Naive thymus-derived CD4-positive, alpha-beta T cell (primary cell): Measurements from ENCODE around the gene TAS1R1. TPM values are rescaled to one million over a fixed set of nuclear protein-coding genes. Genes with fewer than 3 reads are reported as not detected.
"Not testable (repeated sequence)": the region's sequence is repeated elsewhere in the genome, so short reads cannot be mapped to it uniquely, and the experiment has no call there.

Experiments used
- ATAC-seq: fragments of 150-1000 bp; cut with Tn5 transposase; 2 replicates; pipeline ENCODE4 v1.10.0; 2021; ENCODE audit warnings: mild to moderate bottlenecking, moderate library complexity
- CTCF ChIA-PET: fragments of 350-600 bp; sonication (Branson Sonifier 250); formaldehyde crosslinking; loops from one replicate; lab custom pipeline; 2021; ENCODE audit warnings: antibody characterized with exemption; lab: Charles Lee
- POLR2A ChIA-PET: fragments of 350-600 bp; sonication (Branson Sonifier 250); formaldehyde crosslinking; loops from one replicate; lab custom pipeline; 2021; ENCODE audit warnings: antibody characterized with exemption, inconsistent platforms; lab: Charles Lee
- DNase-seq, 9 donors: peaks; one replicate each; pipeline versions ENCODE4 v3.0.0 to v3.0.0-alpha.2; 2020 to 2022; ENCODE audit warnings: mixed read lengths in 1 of 9
- H3K27ac ChIP-seq: one replicate; pipeline ENCODE4 v1.7.0; 2013; ENCODE audit warnings: mild to moderate bottlenecking, low read depth, low read length, moderate library complexity
- H3K27me3 ChIP-seq, 2 donors: one replicate each; pipeline ENCODE4 v1.7.0; 2013; ENCODE audit warnings: low read length in 2 of 2, mild to moderate bottlenecking in 2 of 2, moderate library complexity in 2 of 2; ENCODE audit not compliant: control insufficient read depth in 2 of 2, insufficient read depth in 2 of 2
- H3K36me3 ChIP-seq, 3 experiments: 1 replicate in 2 of 3; 2 replicates in 1 of 3; pipeline ENCODE4 v1.7.0; 2013; ENCODE audit warnings: low read length in 3 of 3, mild to moderate bottlenecking in 3 of 3, moderate library complexity in 1 of 3; ENCODE audit not compliant: insufficient read depth in 3 of 3, control insufficient read depth in 2 of 3
- H3K4me1 ChIP-seq, 2 donors: one replicate each; pipeline ENCODE4 v1.7.0; 2013; ENCODE audit warnings: low read length in 2 of 2, mild to moderate bottlenecking in 2 of 2, moderate library complexity in 1 of 2; ENCODE audit not compliant: control insufficient read depth in 2 of 2, insufficient read depth in 2 of 2
- H3K4me3 ChIP-seq: 2 replicates; pipeline ENCODE4 v1.7.0; 2013; ENCODE audit warnings: mild to moderate bottlenecking, low read length
- H3K9me3 ChIP-seq, 3 experiments: 1 replicate in 2 of 3; 2 replicates in 1 of 3; pipeline ENCODE4 v1.7.0; 2013; ENCODE audit warnings: low read length in 3 of 3; ENCODE audit not compliant: control insufficient read depth in 2 of 3
- H3K27ac Mint-ChIP-seq, 9 donors: one replicate each; pipeline ENCODE4 v1.8.0; 2020 to 2022; ENCODE audit warnings: mixed read lengths in 9 of 9, mild to moderate bottlenecking in 8 of 9, moderate library complexity in 5 of 9, inconsistent platforms in 2 of 9
- H3K27me3 Mint-ChIP-seq, 5 donors: one replicate each; pipeline ENCODE4 v1.8.0; 2021 to 2022; ENCODE audit warnings: mixed read lengths in 5 of 5, mild to moderate bottlenecking in 1 of 5
- H3K36me3 Mint-ChIP-seq, 5 donors: one replicate each; pipeline ENCODE4 v1.8.0; 2020 to 2022; ENCODE audit warnings: mixed read lengths in 5 of 5, mild to moderate bottlenecking in 3 of 5, inconsistent platforms in 1 of 5
- H3K4me1 Mint-ChIP-seq, 7 donors: one replicate each; pipeline ENCODE4 v1.8.0; 2020 to 2022; ENCODE audit warnings: mixed read lengths in 7 of 7, mild to moderate bottlenecking in 3 of 7, inconsistent platforms in 1 of 7
- H3K4me3 Mint-ChIP-seq, 10 donors: one replicate each; pipeline ENCODE4 v1.8.0; 2020 to 2022; ENCODE audit warnings: mild to moderate bottlenecking in 10 of 10, mixed read lengths in 10 of 10, moderate library complexity in 6 of 10, inconsistent platforms in 2 of 10
- H3K9me3 Mint-ChIP-seq, 11 donors: one replicate each; pipeline ENCODE4 v1.8.0; 2020 to 2022; ENCODE audit warnings: mixed read lengths in 11 of 11, mild to moderate bottlenecking in 4 of 11, inconsistent platforms in 1 of 11, moderate library complexity in 1 of 11
- intact Hi-C, 2 donors: fragments of 100-400 bp; cut with micrococcal nuclease; formaldehyde crosslinking; loops; one replicate each; pipeline ENCODE4 v1.15.1; 2023
- polyA plus RNA-seq, 2 donors: library from polyadenylated mRNA; unstranded; fragments of 300-500 nt; fragmentation: Illumina TruSeq; gene quantifications; one replicate each; pipeline ENCODE4 v1.2.3, GENCODE V29; 2021
- total RNA-seq, 6 experiments: library from RNA in 5 of 6; stranded (reverse) in 5 of 6; gene quantifications; 1 replicate in 5 of 6; 2 replicates in 1 of 6; pipeline ENCODE4 v1.2.3 and lab custom pipeline; 2021 to 2026

Gene TAS1R1
- total and polyA plus RNA-seq, 7 experiments from 2014 or later = not detected

DNA sequence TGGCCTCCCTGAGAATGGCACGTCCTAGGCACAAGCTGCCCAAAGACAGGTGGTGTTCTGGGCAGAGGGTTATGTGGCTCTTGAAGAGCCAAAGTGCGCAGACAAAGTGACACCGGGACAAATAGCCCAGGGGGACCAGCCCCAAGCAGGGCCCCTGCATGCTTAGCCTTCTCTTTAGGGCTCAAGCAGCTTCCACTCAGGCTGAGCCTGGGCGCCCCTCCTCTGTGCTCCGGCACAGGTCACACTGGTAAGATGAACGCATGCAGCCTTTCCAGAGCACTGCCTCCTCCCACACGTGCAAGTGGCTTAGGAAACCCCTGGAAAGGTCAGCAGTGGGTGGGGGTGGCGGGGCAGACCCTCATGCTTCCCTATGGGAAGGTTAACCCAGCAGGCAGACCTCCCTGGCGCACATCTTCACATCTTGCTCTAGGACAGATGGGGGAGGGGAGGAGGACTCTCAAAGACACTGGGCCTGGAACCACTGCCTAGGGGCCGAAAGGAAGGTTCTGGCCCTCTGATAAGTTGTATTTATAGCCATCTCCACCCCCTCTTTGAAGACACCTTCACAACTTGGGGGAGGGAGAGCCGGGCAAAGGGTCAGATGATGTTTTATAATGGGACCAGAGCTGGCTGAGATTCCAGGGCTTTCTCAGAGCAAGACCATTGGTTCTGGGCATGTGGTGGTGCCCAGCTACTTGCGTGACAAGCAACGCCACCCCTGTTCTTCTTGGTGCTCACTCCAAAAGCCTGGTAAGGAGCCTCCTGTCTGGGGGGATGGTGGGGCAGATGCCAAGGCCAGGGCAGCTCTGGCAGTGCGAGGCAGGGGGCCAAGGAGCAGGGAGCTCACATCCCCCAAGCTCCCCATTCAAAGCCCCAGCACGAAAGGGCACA is 42.0 kb downstream of the TAS1R1 start:
- no peaks in the 10 kb centered on the region for H3K27me3 Mint-ChIP-seq
- ATAC-seq (no peak), DNase-seq (no peak)
- peaks cover 0 to 66% (median 16%) of the 10 kb centered on the region in 3 experiments for H3K36me3 ChIP-seq
- H3K4me3 ChIP-seq = no peak overlapping the region
- peaks cover 24 to 36% of the 10 kb centered on the region in 2 donors for H3K4me1 ChIP-seq
- peaks cover 6 to 65% (median 39%) of the 10 kb centered on the region in 7 donors for H3K4me1 Mint-ChIP-seq
- no peaks in the 10 kb centered on the region for H3K27me3 ChIP-seq
- peak overlapping the region; percentile 3 for H3K27ac ChIP-seq
- CTCF ChIA-PET = interaction anchor here (0.5 to 2.0 kb wide), 4 partner anchors 21 to 94 kb away, joined by 3 to 7 read pairs (median 3); no protein-coding TSS in a partner anchor
- intact Hi-C loops = no loop called here
- H3K4me3 Mint-ChIP-seq = peak overlapping the region in 6 of 10 donors; percentile 27 to 96 (median 40)
- POLR2A ChIA-PET = interaction anchor here (0.9 to 15.1 kb wide), 5 partner anchors 8 to 33 kb away, joined by 3 to 246 read pairs (median 3); partner anchors contain the start of genes THAP3 and ZBTB48
- peaks cover 0 to 24% (median 5%) of the 10 kb centered on the region in 5 donors for H3K36me3 Mint-ChIP-seq
- H3K9me3 ChIP-seq = no peaks in the 10 kb centered on the region
- peak overlapping the region in 2 of 9 donors; percentile 43 to 57 for H3K27ac Mint-ChIP-seq
- H3K9me3 Mint-ChIP-seq = peaks cover 0 to 2% (median 0%) of the 10 kb centered on the region in 11 donors

DNA sequence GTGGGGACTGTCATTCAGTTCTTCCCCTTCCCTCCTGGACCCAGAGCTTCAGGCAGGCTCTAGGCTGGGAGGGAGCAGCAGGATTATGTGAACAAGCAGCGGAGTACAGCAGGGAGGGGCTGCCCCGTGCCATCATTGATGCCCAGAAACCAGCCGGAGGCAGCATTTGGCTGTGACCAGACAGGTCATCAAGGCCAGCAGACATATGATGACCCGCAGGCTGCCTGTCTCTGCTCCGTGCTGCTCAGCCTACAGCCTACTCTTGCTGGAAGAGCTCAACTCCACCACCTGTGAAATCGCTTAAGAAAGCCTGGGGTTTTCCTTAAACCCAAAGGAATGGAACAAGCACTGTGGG is 42.6 kb downstream of the TAS1R1 start:
- POLR2A ChIA-PET = interaction anchor here (0.6 to 15.1 kb wide), 7 partner anchors 9 to 55 kb away, joined by 3 to 246 read pairs (median 3); partner anchors contain the start of genes THAP3 and ZBTB48
- intact Hi-C loops = no loop called here
- H3K9me3 Mint-ChIP-seq = peaks cover 0 to 2% (median 0%) of the 10 kb centered on the region in 11 donors
- no peaks in the 10 kb centered on the region for H3K9me3 ChIP-seq
- peaks cover 0 to 63% (median 16%) of the 10 kb centered on the region in 3 experiments for H3K36me3 ChIP-seq
- no peak overlapping the region for H3K27ac ChIP-seq
- ATAC-seq (no peak), DNase-seq (no peak)
- H3K4me1 Mint-ChIP-seq = peaks cover 6 to 60% (median 39%) of the 10 kb centered on the region in 7 donors
- H3K4me3 Mint-ChIP-seq = peak overlapping the region in 5 of 10 donors; percentile 27 to 96 (median 43)
- CTCF ChIA-PET = interaction anchor here (0.5 to 2.0 kb wide), 4 partner anchors 20 to 94 kb away, joined by 3 to 7 read pairs (median 3); no protein-coding TSS in a partner anchor
- H3K4me1 ChIP-seq = peaks cover 24 to 36% of the 10 kb centered on the region in 2 donors
- H3K27ac Mint-ChIP-seq = peak overlapping the region in 1 of 9 donors; percentile 21
- no peaks in the 10 kb centered on the region for H3K27me3 Mint-ChIP-seq
- H3K36me3 Mint-ChIP-seq = peaks cover 0 to 24% (median 5%) of the 10 kb centered on the region in 5 donors
- H3K27me3 ChIP-seq = no peaks in the 10 kb centered on the region
- H3K4me3 ChIP-seq = no peak overlapping the region

DNA sequence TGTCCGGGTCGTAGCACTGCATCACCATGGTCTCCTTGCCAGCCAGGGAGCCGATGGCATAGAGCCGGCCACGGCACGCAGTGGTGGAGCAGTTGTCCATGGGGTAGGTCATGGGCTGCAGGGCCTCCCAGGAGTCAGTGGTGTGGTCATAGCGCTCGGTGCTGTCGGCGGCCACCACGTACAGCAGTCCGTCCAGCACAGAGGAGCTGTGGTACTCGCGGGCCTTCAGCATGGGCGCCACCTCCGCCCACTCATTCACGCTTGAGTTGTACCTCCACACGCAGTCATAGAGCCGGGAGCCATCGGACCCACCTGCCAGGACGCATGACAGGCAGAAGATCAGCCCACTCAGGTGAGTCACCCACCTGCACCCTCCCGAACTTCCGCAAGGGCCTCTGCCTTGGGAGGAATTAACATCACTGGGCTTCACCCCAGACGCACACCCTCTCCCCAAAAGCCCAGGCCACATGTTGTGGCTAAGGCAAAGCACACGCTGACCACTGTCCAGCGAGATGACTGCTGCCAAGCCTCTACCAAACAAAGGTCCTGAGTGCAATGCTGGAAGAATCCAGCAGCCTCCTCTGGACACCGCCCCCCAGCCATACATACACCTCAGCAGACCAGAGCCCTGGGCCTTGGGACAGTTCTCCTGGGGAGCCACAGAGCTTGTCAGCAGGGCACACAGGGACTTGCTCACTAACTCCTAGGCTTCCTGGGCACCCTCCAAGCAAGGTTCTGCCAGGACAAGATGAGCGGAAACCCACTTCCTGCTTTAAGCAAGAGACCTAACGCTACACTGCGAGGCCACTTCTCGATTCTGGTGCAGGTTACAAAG is 44.3 kb downstream of the TAS1R1 start:
- peak in 8 of 9 donors; percentile 38 to 69 (median 61) for DNase-seq
- intact Hi-C loops = no loop called here
- POLR2A ChIA-PET = interaction anchor here (0.6 to 15.1 kb wide), 17 partner anchors 8 to 139 kb away, joined by 3 to 246 read pairs (median 9); partner anchors contain the start of genes NOL9, PHF13, TAS1R1 and THAP3
- no peaks in the 10 kb centered on the region for H3K27me3 ChIP-seq
- Mint-ChIP-seq H3K27ac (peak overlapping the region; percentile 59 to 97 (median 88)), H3K36me3 (peaks cover 0 to 24% (median 5%) of the 10 kb centered on the region in 5 donors), H3K4me1 (peaks cover 13 to 67% (median 48%) of the 10 kb centered on the region in 7 donors), H3K27me3 (no peaks in the 10 kb centered on the region), H3K4me3 (peak overlapping the region; percentile 89 to 99 (median 96)), H3K9me3 (peaks cover 0 to 2% (median 0%) of the 10 kb centered on the region in 11 donors)
- peaks cover 30 to 45% of the 10 kb centered on the region in 2 donors for H3K4me1 ChIP-seq
- peaks cover 0 to 50% (median 16%) of the 10 kb centered on the region in 3 experiments for H3K36me3 ChIP-seq
- CTCF ChIA-PET = interaction anchor here (1.0 to 2.0 kb wide), 8 partner anchors 13 to 111 kb away, joined by 3 to 9 read pairs (median 6); partner anchors contain the start of genes PLEKHG5, THAP3 and ZBTB48
- H3K27ac ChIP-seq = peak overlapping the region; percentile 94
- H3K4me3 ChIP-seq = peak overlapping the region; percentile 72
- H3K9me3 ChIP-seq = no peaks in the 10 kb centered on the region
- ATAC-seq = no peak

DNA sequence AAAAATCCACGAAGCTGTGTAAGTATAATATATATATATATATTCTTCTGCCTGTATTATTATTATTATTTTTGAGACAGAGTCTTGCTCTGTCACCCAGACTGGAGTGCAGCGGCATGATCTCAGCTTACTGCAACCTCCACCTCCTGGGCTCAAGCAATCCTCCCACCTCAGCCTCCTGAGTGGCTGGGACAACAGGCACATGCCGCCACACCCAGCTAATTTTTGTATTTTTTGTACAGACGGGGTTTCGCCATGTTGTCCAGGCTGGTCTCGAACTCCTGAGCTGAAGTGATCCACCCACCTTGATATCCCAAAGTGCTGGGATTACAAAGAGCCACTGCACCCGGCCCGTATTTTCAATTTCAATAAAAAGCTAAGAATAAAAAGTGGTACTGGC is 44.9 kb downstream of the TAS1R1 start:
- Mint-ChIP-seq H3K4me1 (peaks cover 13 to 66% (median 49%) of the 10 kb centered on the region in 7 donors), H3K36me3 (peaks cover 0 to 21% (median 4%) of the 10 kb centered on the region in 5 donors), H3K27ac (peak overlapping the region; percentile 65 to 97 (median 93)), H3K4me3 (peak overlapping the region; percentile 89 to 99 (median 96))
- not testable (repeated sequence) for DNase-seq, H3K27me3 ChIP-seq, H3K27me3 Mint-ChIP-seq, H3K9me3 ChIP-seq, H3K9me3 Mint-ChIP-seq, ATAC-seq
- intact Hi-C loops = loop anchor here (2.0 to 5.0 kb wide), 8 partner anchors 55 to 608 kb away; partner anchors contain the start of genes NPHP4 (in 2 of the 2), ACOT7 (in 1 of the 2), CAMTA1 (in 1 of the 2) and ICMT (in 1 of the 2)
- Histone ChIP-seq H3K4me3 (peak overlapping the region; percentile 98), H3K36me3 (peaks cover 0 to 44% (median 16%) of the 10 kb centered on the region in 3 experiments), H3K27ac (peak overlapping the region; percentile 94), H3K4me1 (peaks cover 37 to 46% of the 10 kb centered on the region in 2 donors)
- POLR2A ChIA-PET = interaction anchor here (0.7 to 15.1 kb wide), 16 partner anchors 8 to 140 kb away, joined by 3 to 246 read pairs (median 10); partner anchors contain the start of genes NOL9, PHF13, TAS1R1 and THAP3
- CTCF ChIA-PET = interaction anchor here (1.0 to 3.6 kb wide), 8 partner anchors 12 to 112 kb away, joined by 3 to 17 read pairs (median 6); partner anchors contain the start of genes NOL9, PLEKHG5, TAS1R1 and THAP3

DNA sequence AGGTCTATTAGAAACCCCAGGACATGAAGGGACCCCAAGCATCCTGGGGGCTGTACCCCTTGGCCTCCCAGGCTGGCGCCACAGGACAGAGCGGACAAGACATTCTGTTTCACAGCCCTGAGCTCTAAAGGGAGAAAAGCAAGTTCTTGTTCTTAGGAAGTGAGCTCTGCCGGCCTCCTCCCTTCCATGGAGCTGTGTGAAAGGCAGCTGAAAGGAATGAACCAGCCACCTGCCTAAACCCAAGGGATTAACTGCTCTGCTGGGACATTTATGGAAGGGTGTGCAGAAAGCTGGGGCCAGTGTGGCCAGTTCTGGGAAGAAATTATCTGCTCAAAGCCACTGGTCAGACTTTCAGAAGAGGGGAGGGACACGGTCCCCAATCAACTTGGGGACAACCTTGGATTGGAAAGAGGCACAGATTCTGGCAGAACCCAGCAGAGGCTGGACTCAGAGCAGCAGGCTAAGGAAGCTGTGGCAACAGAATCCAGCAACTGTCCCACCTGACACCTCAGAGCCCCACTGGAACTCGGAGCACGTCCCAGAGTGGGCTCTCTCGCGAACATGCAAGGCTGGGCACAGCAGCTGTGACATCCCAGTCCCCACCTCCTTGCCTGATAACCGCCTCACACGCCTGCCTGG is 45.4 kb downstream of the TAS1R1 start:
- CTCF ChIA-PET = interaction anchor here (1.0 to 3.6 kb wide), 7 partner anchors 12 to 112 kb away, joined by 3 to 17 read pairs (median 7); partner anchors contain the start of genes NOL9, PLEKHG5, TAS1R1 and THAP3
- Mint-ChIP-seq H3K27me3 (no peaks in the 10 kb centered on the region), H3K36me3 (peaks cover 0 to 16% (median 0%) of the 10 kb centered on the region in 5 donors), H3K9me3 (peaks cover 0 to 2% (median 0%) of the 10 kb centered on the region in 11 donors), H3K4me1 (peaks cover 13 to 61% (median 49%) of the 10 kb centered on the region in 7 donors), H3K27ac (peak overlapping the region; percentile 88 to 97 (median 93)), H3K4me3 (peak overlapping the region; percentile 89 to 99 (median 96))
- H3K36me3 ChIP-seq = peaks cover 0 to 38% (median 16%) of the 10 kb centered on the region in 3 experiments
- H3K4me1 ChIP-seq = peaks cover 37 to 46% of the 10 kb centered on the region in 2 donors
- POLR2A ChIA-PET = interaction anchor here (0.6 to 15.1 kb wide), 16 partner anchors 9 to 141 kb away, joined by 3 to 246 read pairs (median 10); partner anchors contain the start of genes NOL9, PHF13, PLEKHG5 and TAS1R1
- DNase-seq (no peak), ATAC-seq (no peak)
- H3K27ac ChIP-seq = peak overlapping the region; percentile 94
- no peaks in the 10 kb centered on the region for H3K9me3 ChIP-seq
- intact Hi-C loops = loop anchor here (1.0 to 5.0 kb wide), 9 partner anchors 20 to 608 kb away; partner anchors contain the start of genes NPHP4 (in 2 of the 2), ACOT7 (in 1 of the 2), CAMTA1 (in 1 of the 2) and ICMT (in 1 of the 2)
- H3K4me3 ChIP-seq = peak overlapping the region; percentile 98
- no peaks in the 10 kb centered on the region for H3K27me3 ChIP-seq
